Suprapubic skin (tissue), 4 donors: ENCODE results near the gene ZBTB40. TPM values are rescaled to one million over a fixed set of nuclear protein-coding genes. Genes with fewer than 3 reads are reported as not detected.

Source experiments
- DNase-seq, 2 donors: peaks; one replicate each; pipeline ENCODE4 v3.0.0-alpha.2; 2019; ENCODE audit warnings: low spot score in 2 of 2
- H3K27ac ChIP-seq: fragments of 200-600 bp; sonication (generic); one replicate; pipeline ENCODE4 v1.5.1; 2019
- H3K27me3 ChIP-seq: fragments of 200-600 bp; sonication (generic); one replicate; pipeline ENCODE4 v1.5.1; 2019
- H3K36me3 ChIP-seq: fragments of 200-600 bp; sonication (generic); one replicate; pipeline ENCODE4 v1.5.1; 2019
- H3K4me1 ChIP-seq: fragments of 200-600 bp; sonication (generic); one replicate; pipeline ENCODE4 v1.5.1; 2019
- H3K4me3 ChIP-seq: fragments of 200-600 bp; sonication (generic); one replicate; pipeline ENCODE4 v1.5.1; 2019; ENCODE audit warnings: mild to moderate bottlenecking
- H3K9me3 ChIP-seq: fragments of 200-600 bp; sonication (generic); one replicate; pipeline ENCODE4 v1.5.1; 2019
- EP300 ChIP-seq: sonication (generic); formaldehyde crosslinking; IDR thresholded peaks from one replicate; pipeline ENCODE4 v1.6.1; 2017; ENCODE audit warnings: antibody characterized with exemption
- POLR2A ChIP-seq, 2 donors: fragments of 450-650 bp; IDR thresholded peaks; one replicate each; pipeline ENCODE4 v1.6.1; 2017; ENCODE audit warnings: antibody characterized with exemption in 2 of 2, mild to moderate bottlenecking in 2 of 2, moderate library complexity in 2 of 2
- POLR2AphosphoS5 ChIP-seq, 3 donors: sonication (generic); formaldehyde crosslinking; IDR thresholded peaks; one replicate each; pipeline ENCODE4 v1.6.1; 2017; ENCODE audit warnings: antibody characterized with exemption in 3 of 3
- WGBS: methylation state at CpG from one replicate; pipeline ENCODE4 v1.1.5; 2018; 5-methylcytosine and 5-hydroxymethylcytosine counted together
- total RNA-seq, 4 donors: library from RNA; depleted of rRNA; stranded (reverse); fragments of >200 nt; gene quantifications; one replicate each; pipeline ENCODE4 v1.1.0, GENCODE V29; 2016
- TF ChIP-seq, protein P1 (sequence below), 2 donors: fragments of 200-600 bp in 1 of 2; fragments of 450-650 bp in 1 of 2; sonication (generic) in 1 of 2; IDR thresholded peaks; one replicate each; pipeline ENCODE4 v1.5.1; 2016 to 2019; ENCODE audit warnings: antibody characterized with exemption in 2 of 2, mild to moderate bottlenecking in 1 of 2, moderate library complexity in 1 of 2

Gene ZBTB40
- total RNA-seq, 4 donors from 2014 or later = 12.7 to 36.0 (median 17.5) TPM

GRCh38 chr1:22461100-22461499, 9.4 kb downstream of the ZBTB40 start:
- no peak overlapping the region for H3K27ac ChIP-seq
- no peak overlapping the region for H3K4me3 ChIP-seq
- H3K27me3 ChIP-seq = no peaks in the 10 kb centered on the region
- H3K4me1 ChIP-seq = no peaks in the 10 kb centered on the region
- TF ChIP-seq, protein P1, sequence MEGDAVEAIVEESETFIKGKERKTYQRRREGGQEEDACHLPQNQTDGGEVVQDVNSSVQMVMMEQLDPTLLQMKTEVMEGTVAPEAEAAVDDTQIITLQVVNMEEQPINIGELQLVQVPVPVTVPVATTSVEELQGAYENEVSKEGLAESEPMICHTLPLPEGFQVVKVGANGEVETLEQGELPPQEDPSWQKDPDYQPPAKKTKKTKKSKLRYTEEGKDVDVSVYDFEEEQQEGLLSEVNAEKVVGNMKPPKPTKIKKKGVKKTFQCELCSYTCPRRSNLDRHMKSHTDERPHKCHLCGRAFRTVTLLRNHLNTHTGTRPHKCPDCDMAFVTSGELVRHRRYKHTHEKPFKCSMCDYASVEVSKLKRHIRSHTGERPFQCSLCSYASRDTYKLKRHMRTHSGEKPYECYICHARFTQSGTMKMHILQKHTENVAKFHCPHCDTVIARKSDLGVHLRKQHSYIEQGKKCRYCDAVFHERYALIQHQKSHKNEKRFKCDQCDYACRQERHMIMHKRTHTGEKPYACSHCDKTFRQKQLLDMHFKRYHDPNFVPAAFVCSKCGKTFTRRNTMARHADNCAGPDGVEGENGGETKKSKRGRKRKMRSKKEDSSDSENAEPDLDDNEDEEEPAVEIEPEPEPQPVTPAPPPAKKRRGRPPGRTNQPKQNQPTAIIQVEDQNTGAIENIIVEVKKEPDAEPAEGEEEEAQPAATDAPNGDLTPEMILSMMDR (IDR thresholded peaks at IDR 0.05) = no peak
- no peak for TF ChIP-seq POLR2AphosphoS5 (IDR thresholded peaks at IDR 0.05)
- TF ChIP-seq POLR2A (IDR thresholded peaks at IDR 0.05) = no peak
- no peak for TF ChIP-seq EP300
- WGBS = 87% methylated on average over 3 of the region's 3 CpGs
- DNase-seq = no peak
- no peaks in the 10 kb centered on the region for H3K36me3 ChIP-seq
- H3K9me3 ChIP-seq = no peaks in the 10 kb centered on the region

DNA sequence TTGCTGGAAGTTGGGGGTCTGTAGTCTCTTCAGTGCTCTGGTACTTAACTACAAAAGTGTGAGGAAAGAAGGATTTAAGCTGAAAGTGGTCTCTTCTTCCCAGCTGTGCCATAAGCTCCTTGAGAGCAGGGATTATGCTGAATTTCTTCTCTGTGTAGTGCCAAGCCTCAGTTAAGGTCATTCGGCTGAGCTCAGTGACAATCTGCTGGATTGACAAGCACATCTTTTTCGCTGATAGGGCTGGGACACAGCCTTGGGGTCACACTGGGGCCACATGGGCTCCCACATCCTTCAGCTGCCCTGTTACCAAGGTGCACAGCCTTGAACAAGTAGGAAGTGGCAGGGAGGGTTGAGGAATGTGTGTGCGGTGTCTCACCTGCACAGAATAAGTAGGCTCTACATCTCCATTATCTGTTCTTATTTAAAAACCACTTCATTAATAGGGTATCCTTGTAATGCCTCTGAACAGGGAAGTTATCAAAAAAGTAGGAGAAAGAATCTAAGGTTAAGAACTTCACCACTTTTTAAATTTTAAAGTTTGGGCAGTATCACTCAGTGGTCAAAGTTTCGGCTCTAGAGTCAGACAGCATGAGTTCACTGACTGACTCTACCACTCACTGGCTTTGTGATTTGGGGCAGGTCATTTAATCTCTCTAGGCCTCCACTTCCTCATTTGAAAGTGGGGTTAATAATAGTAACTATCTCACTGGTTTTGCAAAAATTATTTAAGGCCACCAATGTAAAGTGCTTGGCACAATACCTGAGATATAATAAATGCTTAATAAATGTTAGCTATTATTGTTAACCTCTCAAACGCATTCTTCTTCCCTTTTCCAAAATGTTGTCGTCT, 10.3 kb downstream of the ZBTB40 start:
- Histone ChIP-seq H3K27ac (no peak overlapping the region), H3K9me3 (no peaks in the 10 kb centered on the region), H3K36me3 (no peaks in the 10 kb centered on the region), H3K4me1 (no peaks in the 10 kb centered on the region), H3K4me3 (no peak overlapping the region), H3K27me3 (no peaks in the 10 kb centered on the region)
- WGBS = 92% methylated on average over 6 of the region's 6 CpGs
- DNase-seq = no peak
- TF ChIP-seq POLR2AphosphoS5 (IDR thresholded peaks at IDR 0.05) (no peak), EP300 (no peak), POLR2A (IDR thresholded peaks at IDR 0.05) (no peak)
- TF ChIP-seq, protein P1 (IDR thresholded peaks at IDR 0.05) = no peak

GRCh38 chr1:22462928-22463327, 11.3 kb downstream of the ZBTB40 start:
- Histone ChIP-seq H3K27me3 (no peaks in the 10 kb centered on the region), H3K4me1 (no peaks in the 10 kb centered on the region), H3K9me3 (no peaks in the 10 kb centered on the region), H3K27ac (no peak overlapping the region), H3K4me3 (no peak overlapping the region), H3K36me3 (no peaks in the 10 kb centered on the region)
- DNase-seq = no peak
- WGBS = 93% methylated on average over 4 of the region's 4 CpGs
- TF ChIP-seq POLR2A (IDR thresholded peaks at IDR 0.05) (no peak), POLR2AphosphoS5 (IDR thresholded peaks at IDR 0.05) (no peak), EP300 (no peak)
- TF ChIP-seq, protein P1 (IDR thresholded peaks at IDR 0.05) = no peak

DNA sequence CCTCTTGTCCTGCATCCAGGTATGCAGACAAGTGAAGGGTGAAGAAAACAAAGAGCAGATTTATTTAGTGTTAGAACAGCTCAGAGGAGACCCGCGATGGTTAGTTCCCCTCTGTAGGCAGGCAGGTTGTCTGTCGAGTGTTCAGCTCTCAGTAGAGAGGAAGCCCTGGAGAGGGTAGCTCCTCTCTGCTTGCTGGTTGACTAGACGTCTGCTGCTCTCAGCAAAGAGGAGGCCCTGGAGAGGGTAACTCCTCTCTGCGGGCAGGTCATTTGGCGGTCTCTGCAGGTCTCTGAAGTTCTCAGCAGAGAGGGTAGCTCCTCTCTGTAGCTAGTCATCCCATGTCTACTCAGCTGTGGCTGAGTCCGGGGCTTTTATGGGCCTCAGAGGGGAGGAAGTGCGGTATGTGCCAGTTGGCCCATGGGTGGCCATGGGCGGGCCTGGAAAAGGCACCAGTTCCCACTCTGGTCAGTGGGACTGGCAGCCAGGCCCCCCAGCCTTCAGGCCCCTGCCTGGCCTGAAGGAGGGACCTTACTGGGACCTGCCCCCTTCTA, 13.4 kb downstream of the ZBTB40 start:
- no peaks in the 10 kb centered on the region for H3K9me3 ChIP-seq
- no peak overlapping the region for H3K4me3 ChIP-seq
- no peaks in the 10 kb centered on the region for H3K4me1 ChIP-seq
- H3K36me3 ChIP-seq = no peaks in the 10 kb centered on the region
- WGBS = 86% methylated on average over 6 of the region's 9 CpGs
- H3K27ac ChIP-seq = no peak overlapping the region
- H3K27me3 ChIP-seq = no peaks in the 10 kb centered on the region
- TF ChIP-seq POLR2A (IDR thresholded peaks at IDR 0.05) (no peak), EP300 (no peak), POLR2AphosphoS5 (IDR thresholded peaks at IDR 0.05) (no peak)
- TF ChIP-seq, protein P1 (IDR thresholded peaks at IDR 0.05) = no peak
- DNase-seq = no peak

- no peak for TF ChIP-seq EP300
- TF ChIP-seq POLR2AphosphoS5 (IDR thresholded peaks at IDR 0.05) = no peak
- TF ChIP-seq, protein P1 (IDR thresholded peaks at IDR 0.05) = no peak
- no peak for TF ChIP-seq POLR2A (IDR thresholded peaks at IDR 0.05)
- H3K36me3 ChIP-seq = no peaks in the 10 kb centered on the region
- no peaks in the 10 kb centered on the region for H3K9me3 ChIP-seq
- WGBS = 79% methylated on average over 2 of the region's 2 CpGs
- peaks cover 4% of the 10 kb centered on the region for H3K4me1 ChIP-seq
- no peak overlapping the region for H3K4me3 ChIP-seq
- no peak overlapping the region for H3K27ac ChIP-seq
- no peaks in the 10 kb centered on the region for H3K27me3 ChIP-seq
- no peak for DNase-seq
Measured at GRCh38 chr1:22465671-22466070, 14.0 kb downstream of the ZBTB40 start.
